Endothelial cell of umbilical vein (primary cell): ENCODE measurements around the gene AMY2B. TPM values are rescaled to one million over a fixed set of nuclear protein-coding genes. Genes with fewer than 3 reads are reported as not detected.

Experiments used
- BruUV-seq: library from RNA; stranded (reverse); fragments of 400-500 nt; replicated peaks from 2 replicates; lab custom pipeline; 2021; lab: Mats Ljungman, UMichigan
- CTCF ChIA-PET: fragments of 300-600, 350-600 bp; sonication (Branson Sonifier 250); formaldehyde crosslinking; loops from one replicate; lab custom pipeline; 2021; ENCODE audit warnings: antibody characterized with exemption, inconsistent platforms; lab: Charles Lee
- POLR2A ChIA-PET: fragments of 300-600, 350-600 bp; sonication (Branson Sonifier 250); formaldehyde crosslinking; loops from one replicate; lab custom pipeline; 2021; ENCODE audit warnings: antibody characterized with exemption, inconsistent platforms; lab: Charles Lee
- DNase-seq: peaks from one replicate; pipeline ENCODE4 v3.0.0-alpha.2; 2011; ENCODE audit warnings: low read depth, low spot score
- FAIRE-seq: peaks from 2 replicates; lab custom pipeline; 2011; peaks lifted over from hg19 to GRCh38; lab: Jason Lieb, UNC
- H2AFZ ChIP-seq: 2 replicates; pipeline ENCODE4 v1.6.0; 2012; ENCODE audit warnings: low read depth, low read length, control low read depth, inconsistent platforms
- H3K27ac ChIP-seq: 2 replicates; pipeline ENCODE4 v1.5.1; 2011; ENCODE audit warnings: low read depth, mild to moderate bottlenecking, control low read depth, low read length, moderate library complexity; ENCODE audit not compliant: insufficient read depth
- H3K27me3 ChIP-seq, 2 experiments: 2 replicates each; pipeline versions ENCODE4 v1.6.0 to v1.6.1; 2011; ENCODE audit warnings: low read length in 2 of 2, mixed read lengths in 1 of 2; ENCODE audit not compliant: control insufficient read depth in 2 of 2, insufficient read depth in 2 of 2
- H3K36me3 ChIP-seq, 2 experiments: 2 replicates in 1 of 2; 3 replicates in 1 of 2; pipeline ENCODE4 v1.5.1; 2011; ENCODE audit warnings: low read length in 2 of 2, mild to moderate bottlenecking in 1 of 2, moderate library complexity in 1 of 2; ENCODE audit not compliant: control insufficient read depth in 2 of 2, insufficient read depth in 2 of 2; ENCODE audit errors: extremely low read depth in 1 of 2
- H3K4me1 ChIP-seq: 3 replicates; pipeline ENCODE4 v1.5.1; 2011; ENCODE audit warnings: mild to moderate bottlenecking, low read length; ENCODE audit not compliant: control insufficient read depth, insufficient read depth; ENCODE audit errors: extremely low read depth
- H3K4me2 ChIP-seq: 2 replicates; pipeline ENCODE4 v1.6.1; 2011; ENCODE audit warnings: low read length, control low read depth, mixed read lengths; ENCODE audit not compliant: insufficient read depth
- H3K4me3 ChIP-seq, 3 experiments: fragments of 200-600 bp in 1 of 3; sonication (generic), shearing (Covaris generic) in 1 of 3; replicated peaks in 1 of 3; 2 replicates each; pipeline ENCODE4 v1.5.1; 2011 to 2016; ENCODE audit warnings: control low read depth in 3 of 3, low read length in 3 of 3, mild to moderate bottlenecking in 2 of 3, inconsistent platforms in 1 of 3, low read depth in 1 of 3, moderate library complexity in 1 of 3; ENCODE audit not compliant: insufficient read depth in 1 of 3
- H3K79me2 ChIP-seq: 2 replicates; pipeline ENCODE4 v1.6.0; 2012; ENCODE audit warnings: low read length, inconsistent platforms; ENCODE audit not compliant: control insufficient read depth, insufficient read depth
- H3K9ac ChIP-seq: replicated peaks from 2 replicates; pipeline ENCODE3; 2011; ENCODE audit warnings: low read length, control low read depth; ENCODE audit not compliant: insufficient read depth; ENCODE audit errors: extremely low read depth
- H3K9me1 ChIP-seq: replicated peaks from 3 replicates; pipeline ENCODE4 v1.6.0; 2011; ENCODE audit warnings: mild to moderate bottlenecking, low read length; ENCODE audit not compliant: control insufficient read depth, insufficient read depth; ENCODE audit errors: extremely low read depth
- H3K9me3 ChIP-seq: replicated peaks from 2 replicates; pipeline ENCODE4 v1.5.1; 2012; ENCODE audit warnings: low read length, inconsistent platforms; ENCODE audit not compliant: control insufficient read depth, insufficient read depth
- H4K20me1 ChIP-seq: replicated peaks from 2 replicates; pipeline ENCODE3; 2011; ENCODE audit warnings: mild to moderate bottlenecking, low read length; ENCODE audit not compliant: control insufficient read depth, insufficient read depth; ENCODE audit errors: extremely low read depth
- EZH2 ChIP-seq: IDR thresholded peaks from 2 replicates; pipeline ENCODE4 v1.6.1; 2012; ENCODE audit warnings: borderline replicate concordance, low read depth, mild to moderate bottlenecking, moderate library complexity, low read length, inconsistent platforms; ENCODE audit not compliant: severe bottlenecking
- FOS ChIP-seq: IDR thresholded peaks from 2 replicates; pipeline ENCODE4 v1.6.1; 2011; ENCODE audit warnings: mild to moderate bottlenecking, low read length, moderate library complexity, borderline replicate concordance; ENCODE audit not compliant: insufficient read depth
- GATA2 ChIP-seq: IDR thresholded peaks from 2 replicates; pipeline ENCODE4 v1.7.0; 2011; ENCODE audit warnings: low read depth, mild to moderate bottlenecking, moderate library complexity, mixed read lengths, low read length; ENCODE audit not compliant: insufficient read length, insufficient read depth
- JUN ChIP-seq: IDR thresholded peaks from 2 replicates; pipeline ENCODE4 v1.6.1; 2011; ENCODE audit warnings: borderline replicate concordance, low read depth; ENCODE audit not compliant: insufficient read length, insufficient read depth
- MYC ChIP-seq: IDR thresholded peaks from one replicate; pipeline ENCODE4 v1.6.1; 2011; ENCODE audit warnings: mild to moderate bottlenecking, low read depth, low read length
- POLR2A ChIP-seq: IDR thresholded peaks from 2 replicates; pipeline ENCODE4 v1.6.1; 2012; ENCODE audit warnings: low read depth, mild to moderate bottlenecking, control low read depth, low read length
- POLR2AphosphoS5 ChIP-seq: IDR thresholded peaks from 2 replicates; pipeline ENCODE4 v1.6.1; 2012; ENCODE audit warnings: low read depth, mild to moderate bottlenecking, control low read depth, low read length, moderate library complexity; ENCODE audit not compliant: insufficient read depth
- dilution Hi-C: fragments of 300-500 bp; cut with MboI; formaldehyde crosslinking; loops from one replicate; pipeline ENCODE4 v1.15.0; 2019; ENCODE audit warnings: low sequenced_read_pairs; ENCODE audit not compliant: extremely low pct_ligation_motif_present
- intact Hi-C: fragments of 100-400 bp; cut with micrococcal nuclease; formaldehyde crosslinking; loops from one replicate; pipeline ENCODE4 v1.10.0; 2022
- polyA plus RNA-seq, 4 experiments: library from polyadenylated mRNA; depleted of rRNA in 3 of 4; stranded (reverse) in 3 of 4; unstranded in 1 of 4; fragments of >200 nt; gene quantifications; 2 replicates each; pipeline versions ENCODE4 v1.2.1 to v1.2.3, GENCODE V29; 2011 to 2012; ENCODE audit warnings: missing spikeins in 1 of 4
- total RNA-seq: library from RNA; stranded (reverse); gene quantifications from 2 replicates; pipeline ENCODE4 v1.2.3, GENCODE V29; 2021
- TF ChIP-seq, protein P1 (sequence below): IDR thresholded peaks from 2 replicates; pipeline ENCODE4 v1.6.1; 2011; ENCODE audit not compliant: insufficient read depth, insufficient read length
- TF ChIP-seq, protein P2 (sequence below), 2 donors: IDR thresholded peaks; 1 replicate in 1 of 2; 2 replicates in 1 of 2; pipeline ENCODE4 v1.5.1; 2011; ENCODE audit warnings: low read length in 2 of 2, mild to moderate bottlenecking in 2 of 2, moderate library complexity in 2 of 2, control low read depth in 1 of 2, inconsistent platforms in 1 of 2, low read depth in 1 of 2; ENCODE audit not compliant: insufficient read depth in 1 of 2; ENCODE audit errors: extremely low read depth in 1 of 2

Gene AMY2B
- total and polyA plus RNA-seq, 2 donors (not counting 3 experiments of a cell fraction or from before 2014, with no cell fraction given) = 1.0 to 1.2 TPM

DNA sequence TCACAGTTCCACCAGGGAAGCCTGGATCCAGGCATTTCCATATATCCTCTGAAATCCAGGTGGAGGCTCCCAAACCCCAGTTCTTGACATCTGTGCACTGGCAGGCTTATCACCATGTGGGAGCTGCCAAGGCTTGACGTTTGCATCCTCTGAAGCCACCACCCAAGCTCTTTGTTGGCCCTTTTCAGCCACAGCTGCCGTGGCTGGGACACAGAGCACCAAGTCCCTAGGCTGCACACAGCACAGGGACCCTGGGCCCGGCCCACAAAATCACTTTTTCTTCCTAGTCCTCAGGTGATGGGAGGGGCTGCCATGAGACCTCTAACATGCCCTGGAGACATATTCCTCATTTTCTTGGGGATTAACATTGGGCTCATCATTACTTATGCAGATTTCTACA is 23.5 kb upstream of the AMY2B start:
- BruUV-seq = no TSS peak
- Histone ChIP-seq H2AFZ (no peak overlapping the region), H3K4me1 (no peaks in the 10 kb centered on the region), H3K4me3 (no peak overlapping the region), H4K20me1 (no peaks in the 10 kb centered on the region), H3K4me2 (no peak overlapping the region), H3K9ac (no peak overlapping the region), H3K36me3 (peaks cover 2 to 11% of the 10 kb centered on the region in 2 experiments), H3K27ac (no peak overlapping the region), H3K9me3 (no peaks in the 10 kb centered on the region), H3K27me3 (no peaks in the 10 kb centered on the region), H3K9me1 (no peaks in the 10 kb centered on the region), H3K79me2 (no peaks in the 10 kb centered on the region)
- intact Hi-C loops (no loop called here), dilution Hi-C loops (no loop called here)
- POLR2A ChIA-PET = no interaction called here
- no peak for FAIRE-seq
- TF ChIP-seq, protein P1, sequence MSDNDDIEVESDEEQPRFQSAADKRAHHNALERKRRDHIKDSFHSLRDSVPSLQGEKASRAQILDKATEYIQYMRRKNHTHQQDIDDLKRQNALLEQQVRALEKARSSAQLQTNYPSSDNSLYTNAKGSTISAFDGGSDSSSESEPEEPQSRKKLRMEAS = no peak
- TF ChIP-seq EZH2 (no peak), MYC (no peak), FOS (no peak), POLR2AphosphoS5 (no peak), JUN (no peak), POLR2A (no peak), GATA2 (no peak)
- TF ChIP-seq, protein P2, sequence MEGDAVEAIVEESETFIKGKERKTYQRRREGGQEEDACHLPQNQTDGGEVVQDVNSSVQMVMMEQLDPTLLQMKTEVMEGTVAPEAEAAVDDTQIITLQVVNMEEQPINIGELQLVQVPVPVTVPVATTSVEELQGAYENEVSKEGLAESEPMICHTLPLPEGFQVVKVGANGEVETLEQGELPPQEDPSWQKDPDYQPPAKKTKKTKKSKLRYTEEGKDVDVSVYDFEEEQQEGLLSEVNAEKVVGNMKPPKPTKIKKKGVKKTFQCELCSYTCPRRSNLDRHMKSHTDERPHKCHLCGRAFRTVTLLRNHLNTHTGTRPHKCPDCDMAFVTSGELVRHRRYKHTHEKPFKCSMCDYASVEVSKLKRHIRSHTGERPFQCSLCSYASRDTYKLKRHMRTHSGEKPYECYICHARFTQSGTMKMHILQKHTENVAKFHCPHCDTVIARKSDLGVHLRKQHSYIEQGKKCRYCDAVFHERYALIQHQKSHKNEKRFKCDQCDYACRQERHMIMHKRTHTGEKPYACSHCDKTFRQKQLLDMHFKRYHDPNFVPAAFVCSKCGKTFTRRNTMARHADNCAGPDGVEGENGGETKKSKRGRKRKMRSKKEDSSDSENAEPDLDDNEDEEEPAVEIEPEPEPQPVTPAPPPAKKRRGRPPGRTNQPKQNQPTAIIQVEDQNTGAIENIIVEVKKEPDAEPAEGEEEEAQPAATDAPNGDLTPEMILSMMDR (IDR thresholded peaks at IDR 0.05; ENCODE audit: extremely low read depth in 1 of 2, insufficient read depth in 1 of 2, low read depth in 1 of 2, low read length in 2 of 2) = no peak
- DNase-seq = no peak
- CTCF ChIA-PET = no interaction called here
